GM12872 (cell line): ENCODE data around the gene ZDHHC13.

Experiments used
- CTCF ChIP-seq: IDR thresholded peaks from 3 replicates; pipeline ENCODE4 v1.5.1; 2011; ENCODE audit warnings: low read depth, mild to moderate bottlenecking, low read length, moderate library complexity; ENCODE audit not compliant: insufficient read depth

Gene ZDHHC13

DNA sequence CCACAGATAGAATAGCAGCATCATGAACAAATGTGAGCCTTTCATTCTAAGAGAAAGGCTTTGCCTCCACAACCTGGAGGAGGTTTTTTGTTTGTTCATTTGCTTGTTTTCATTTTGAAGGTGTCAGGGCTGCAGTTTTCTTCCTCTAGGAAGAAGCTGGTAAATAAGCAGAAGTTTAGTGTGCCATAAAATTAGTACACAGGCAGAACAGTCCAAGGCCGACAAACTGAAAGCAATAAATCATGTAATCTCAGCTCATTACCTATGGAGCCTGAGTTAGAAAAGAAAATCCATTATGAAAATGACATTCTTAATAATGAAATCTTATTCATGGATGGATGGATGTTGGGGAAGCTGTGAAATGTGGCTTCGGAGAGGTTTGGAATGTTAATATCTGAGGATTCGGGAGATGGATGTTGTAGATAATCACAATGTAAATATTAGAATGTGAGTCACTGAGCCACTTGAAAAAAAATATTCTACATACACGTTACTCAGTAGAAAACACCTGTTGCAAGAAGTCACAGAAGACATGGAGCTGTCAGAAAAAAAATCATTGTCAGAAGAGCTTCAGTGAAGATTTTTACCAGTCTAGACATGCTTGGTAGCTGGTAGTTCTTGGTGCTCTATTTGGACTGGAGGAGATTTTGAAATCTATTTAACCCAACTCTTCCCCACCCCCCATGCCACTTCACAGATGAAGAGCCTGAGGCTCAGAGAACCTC is 15.0 kb upstream of the ZDHHC13 start:
- TF ChIP-seq CTCF: no peak

DNA sequence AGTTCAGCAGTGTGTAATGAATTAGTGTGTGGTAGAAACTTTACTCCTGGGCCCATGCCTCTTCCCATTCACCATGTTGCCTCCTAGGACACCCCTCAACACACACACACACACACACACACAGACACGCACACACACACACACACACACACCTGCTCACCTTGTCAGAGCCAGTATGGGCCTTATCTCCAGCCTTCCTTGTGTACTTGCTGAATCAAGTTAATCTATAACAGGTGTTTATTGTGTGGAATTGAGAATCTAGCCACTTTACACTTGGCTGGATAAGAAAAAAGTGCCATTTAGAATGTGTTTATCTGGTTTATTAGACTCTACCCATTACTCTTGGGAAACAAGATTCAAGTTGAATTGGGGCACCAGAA is 14.5 kb upstream of the ZDHHC13 start:
- no peak for TF ChIP-seq CTCF

GRCh38 chr11:19105011-19105410 is 12.0 kb upstream of the ZDHHC13 start:
- TF ChIP-seq CTCF: no peak

DNA sequence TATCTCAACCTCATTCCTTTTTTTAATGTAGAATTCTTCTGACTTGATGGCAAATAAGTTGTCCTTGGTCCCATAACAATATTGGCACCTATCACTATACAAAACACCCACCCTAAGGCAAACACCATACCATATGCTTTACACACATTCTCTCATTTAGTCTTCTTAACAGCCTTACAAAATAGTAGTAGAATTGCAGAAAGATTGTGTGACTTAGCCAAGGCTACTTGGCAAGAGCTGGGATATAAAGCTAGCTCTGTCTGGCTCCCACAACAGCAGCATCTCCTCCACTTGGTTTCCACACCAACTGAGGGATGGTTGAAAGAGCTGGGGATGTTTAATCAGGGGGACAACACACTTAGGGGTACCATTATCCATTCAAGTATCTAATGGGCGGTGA is 9.8 kb upstream of the ZDHHC13 start:
- TF ChIP-seq CTCF: no peak

GRCh38 chr11:19110295-19110694 is 6.7 kb upstream of the ZDHHC13 start:
- no peak for TF ChIP-seq CTCF

GRCh38 chr11:19111809-19112208 is 5.2 kb upstream of the ZDHHC13 start:
- TF ChIP-seq CTCF: no peak

GRCh38 chr11:19116276-19116970 is 545 bp upstream of the ZDHHC13 start:
- no peak for TF ChIP-seq CTCF
